ENCODE results near the gene BET1. TPM values are rescaled to one million over a fixed set of nuclear protein-coding genes. Genes with fewer than 3 reads are reported as not detected.

The BET1 gene
- total RNA-seq, 4 donors from 2014 or later, result 12.7 to 37.0 (median 14.2) TPM

- 88% methylated on average over 3 of the region's 3 CpGs for WGBS
- H3K9me3 ChIP-seq, result no peaks in the 10 kb centered on the region
- no peak for TF ChIP-seq CTCF (IDR thresholded peaks at IDR 0.05)
- no peak for TF ChIP-seq POLR2AphosphoS5 (IDR thresholded peaks at IDR 0.05)
- no peak for TF ChIP-seq EP300 (IDR thresholded peaks at IDR 0.05)
- TF ChIP-seq POLR2A (IDR thresholded peaks at IDR 0.05), result no peak
These were observed 38.2 kb upstream of the BET1 start for GRCh38 chr7:94042381-94042780.

GRCh38 chr7:94041529-94041928 lies 37.4 kb upstream of the BET1 start:
- no peak for TF ChIP-seq POLR2AphosphoS5 (IDR thresholded peaks at IDR 0.05)
- no peak for TF ChIP-seq EP300 (IDR thresholded peaks at IDR 0.05)
- TF ChIP-seq CTCF (IDR thresholded peaks at IDR 0.05), result no peak
- TF ChIP-seq POLR2A (IDR thresholded peaks at IDR 0.05), result no peak
- Histone ChIP-seq H3K4me3 (no peak overlapping the region), H3K27ac (no peak overlapping the region), H3K9me3 (no peaks in the 10 kb centered on the region), H3K4me1 (no peaks in the 10 kb centered on the region), H3K27me3 (no peaks in the 10 kb centered on the region), H3K36me3 (no peaks in the 10 kb centered on the region)
- no peak for DNase-seq (ENCODE audit: low spot score in 2 of 2)

More at GRCh38 chr7:94042381-94042780, 38.2 kb upstream of the BET1 start:
- H3K27ac ChIP-seq, result no peak overlapping the region
- no peaks in the 10 kb centered on the region for H3K27me3 ChIP-seq
- no peaks in the 10 kb centered on the region for H3K4me1 ChIP-seq
- DNase-seq (ENCODE audit: low spot score in 2 of 2), result no peak
- H3K4me3 ChIP-seq, result no peak overlapping the region
- H3K36me3 ChIP-seq, result no peaks in the 10 kb centered on the region

- Histone ChIP-seq H3K27ac (no peak overlapping the region), H3K36me3 (no peaks in the 10 kb centered on the region), H3K9me3 (no peaks in the 10 kb centered on the region), H3K4me3 (no peak overlapping the region), H3K27me3 (no peaks in the 10 kb centered on the region), H3K4me1 (no peaks in the 10 kb centered on the region)
- WGBS, result 23% methylated on average over 2 of the region's 2 CpGs
- TF ChIP-seq CTCF (IDR thresholded peaks at IDR 0.05) (no peak), POLR2A (IDR thresholded peaks at IDR 0.05) (no peak), EP300 (IDR thresholded peaks at IDR 0.05) (no peak), POLR2AphosphoS5 (IDR thresholded peaks at IDR 0.05) (no peak)
- no peak for DNase-seq (ENCODE audit: low spot score in 2 of 2)
These were observed 36.1 kb upstream of the BET1 start for GRCh38 chr7:94040254-94040653.

GRCh38 chr7:94039368-94040035 lies 35.3 kb upstream of the BET1 start:
- no peaks in the 10 kb centered on the region for H3K4me1 ChIP-seq
- no peak for DNase-seq (ENCODE audit: low spot score in 2 of 2)
- no peak overlapping the region for H3K4me3 ChIP-seq
- H3K36me3 ChIP-seq, result no peaks in the 10 kb centered on the region
- H3K27me3 ChIP-seq, result no peaks in the 10 kb centered on the region
- WGBS, result 61% methylated on average over 9 of the region's 9 CpGs
- no peak overlapping the region for H3K27ac ChIP-seq
- no peaks in the 10 kb centered on the region for H3K9me3 ChIP-seq
- TF ChIP-seq EP300 (IDR thresholded peaks at IDR 0.05) (no peak), POLR2A (IDR thresholded peaks at IDR 0.05) (no peak), POLR2AphosphoS5 (IDR thresholded peaks at IDR 0.05) (no peak), CTCF (IDR thresholded peaks at IDR 0.05) (no peak)

GRCh38 chr7:94031865-94032264 lies 27.7 kb upstream of the BET1 start:
- Histone ChIP-seq H3K27me3 (no peaks in the 10 kb centered on the region), H3K4me1 (no peaks in the 10 kb centered on the region), H3K4me3 (no peak overlapping the region), H3K27ac (no peak overlapping the region), H3K9me3 (no peaks in the 10 kb centered on the region), H3K36me3 (no peaks in the 10 kb centered on the region)
- TF ChIP-seq EP300 (IDR thresholded peaks at IDR 0.05) (no peak), CTCF (IDR thresholded peaks at IDR 0.05) (no peak), POLR2AphosphoS5 (IDR thresholded peaks at IDR 0.05) (no peak), POLR2A (IDR thresholded peaks at IDR 0.05) (no peak)
- DNase-seq (ENCODE audit: low spot score in 2 of 2), result no peak
- 86% methylated on average over 2 of the region's 2 CpGs for WGBS

Data from suprapubic skin (tissue), 4 donors.